Measurements from ENCODE around the gene CUEDC1.

The CUEDC1 gene

GRCh38 chr17:57852955-57853328, 102.3 kb downstream of the CUEDC1 start:
- H3K4me1 ChIP-seq (ENCODE audit: low read length) = peaks cover 10% of the 10 kb centered on the region; the same call in 1 of the 2 replicates
- TF ChIP-seq EZH2phosphoT487 (IDR thresholded peaks at IDR 0.05; ENCODE audit: low read length) = no peak
- no peak for DNase-seq
- no peak overlapping the region for H3K27ac ChIP-seq (ENCODE audit: low read length)
- H2AFZ ChIP-seq (ENCODE audit: low read length) = no peak overlapping the region
- no peaks in the 10 kb centered on the region for H3K36me3 ChIP-seq (replicated peaks; ENCODE audit: insufficient read depth, low read length)
- H4K20me1 ChIP-seq (ENCODE audit: insufficient read depth, low read length) = no peaks in the 10 kb centered on the region
- H3K79me2 ChIP-seq (ENCODE audit: low read length) = peaks cover 18% of the 10 kb centered on the region
- H3K9ac ChIP-seq (ENCODE audit: low read length) = no peak overlapping the region
- H3K4me3 ChIP-seq (ENCODE audit: low read length) = no peak overlapping the region
- H3K4me2 ChIP-seq (ENCODE audit: low read depth, low read length) = no peak overlapping the region
- H3F3A ChIP-seq (ENCODE audit: insufficient read depth, low read length) = 0 out of 2 replicates have a peak, but pooled peaks cover 7% of the 10 kb centered on the region
- H3K9me3 ChIP-seq (replicated peaks; ENCODE audit: insufficient read depth, low read length) = no peaks in the 10 kb centered on the region
- no peaks in the 10 kb centered on the region for H3K27me3 ChIP-seq (replicated peaks; ENCODE audit: insufficient read depth, low read length)
- no peaks in the 10 kb centered on the region for H3K9me2 ChIP-seq (replicated peaks; ENCODE audit: insufficient read depth, low read length)

GRCh38 chr17:57852092-57852954, 102.9 kb downstream of the CUEDC1 start:
- H3K27ac ChIP-seq (ENCODE audit: low read length) = no peak overlapping the region
- H2AFZ ChIP-seq (ENCODE audit: low read length) = no peak overlapping the region

GRCh38 chr17:57849874-57850754, 105.1 kb downstream of the CUEDC1 start, which contains the start of gene MRPS23:
TSS of gene MRPS23 (minus strand) at chr17:57850044. CDS start at chr17:57850010, 34 bp downstream.
- Histone ChIP-seq H3K79me2 (ENCODE audit: low read length) (peaks cover 28% of the 10 kb centered on the region), H3K9me3 (replicated peaks; ENCODE audit: insufficient read depth, low read length) (no peaks in the 10 kb centered on the region), H3K36me3 (replicated peaks; ENCODE audit: insufficient read depth, low read length) (0 out of 2 replicates have a peak, but pooled peaks cover 2% of the 10 kb centered on the region), H3K9ac (ENCODE audit: low read length) (peak within 1 kb of the TSS; percentile 59), H3K4me1 (ENCODE audit: low read length) (peaks cover 10% of the 10 kb centered on the region; the same call in 1 of the 2 replicates), H3K9me2 (replicated peaks; ENCODE audit: insufficient read depth, low read length) (no peaks in the 10 kb centered on the region), H3K4me3 (ENCODE audit: low read length) (peak within 1 kb of the TSS; percentile 93), H2AFZ (ENCODE audit: low read length) (peak within 1 kb of the TSS; percentile 83), H3F3A (ENCODE audit: insufficient read depth, low read length) (0 out of 2 replicates have a peak, but pooled peaks cover 7% of the 10 kb centered on the region), H3K27me3 (replicated peaks; ENCODE audit: insufficient read depth, low read length) (no peaks in the 10 kb centered on the region), H4K20me1 (ENCODE audit: insufficient read depth, low read length) (no peaks in the 10 kb centered on the region), H3K27ac (ENCODE audit: low read length) (peak within 1 kb of the TSS; percentile 70; the same call in 1 of the 2 replicates), H3K4me2 (ENCODE audit: low read depth, low read length) (peak within 1 kb of the TSS; percentile 87)
- no peak for TF ChIP-seq CTCF (IDR thresholded peaks at IDR 0.05; ENCODE audit: low read length)
- no peak for TF ChIP-seq EZH2 (optimal IDR thresholded peaks at IDR 0.05; ENCODE audit: low read depth, low read length)
- TF ChIP-seq EZH2phosphoT487 (IDR thresholded peaks at IDR 0.05; ENCODE audit: low read length) = no peak
- peak; percentile 99 for DNase-seq

More at GRCh38 chr17:57852092-57852954, 102.9 kb downstream of the CUEDC1 start:
- no peaks in the 10 kb centered on the region for H4K20me1 ChIP-seq (ENCODE audit: insufficient read depth, low read length)
- peaks cover 10% of the 10 kb centered on the region; the same call in 1 of the 2 replicates for H3K4me1 ChIP-seq (ENCODE audit: low read length)
- 0 out of 2 replicates have a peak, but pooled peaks cover 7% of the 10 kb centered on the region for H3F3A ChIP-seq (ENCODE audit: insufficient read depth, low read length)
- H3K36me3 ChIP-seq (replicated peaks; ENCODE audit: insufficient read depth, low read length) = no peaks in the 10 kb centered on the region
- peaks cover 22% of the 10 kb centered on the region for H3K79me2 ChIP-seq (ENCODE audit: low read length)
- no peaks in the 10 kb centered on the region for H3K9me2 ChIP-seq (replicated peaks; ENCODE audit: insufficient read depth, low read length)
- no peak overlapping the region for H3K4me3 ChIP-seq (ENCODE audit: low read length)
- no peak overlapping the region for H3K4me2 ChIP-seq (ENCODE audit: low read depth, low read length)
- H3K9ac ChIP-seq (ENCODE audit: low read length) = no peak overlapping the region
- H3K27me3 ChIP-seq (replicated peaks; ENCODE audit: insufficient read depth, low read length) = no peaks in the 10 kb centered on the region
- TF ChIP-seq EZH2 (optimal IDR thresholded peaks at IDR 0.05; ENCODE audit: low read depth, low read length) (no peak), CTCF (IDR thresholded peaks at IDR 0.05; ENCODE audit: low read length) (no peak), EZH2phosphoT487 (IDR thresholded peaks at IDR 0.05; ENCODE audit: low read length) (no peak)
- no peaks in the 10 kb centered on the region for H3K9me3 ChIP-seq (replicated peaks; ENCODE audit: insufficient read depth, low read length)
- DNase-seq = no peak

Data from MM.1S (cell line).